Loucy (cell line): ENCODE measurements around the gene SLC4A9.

ENCODE experiments used
- H2AFZ ChIP-seq: fragments of 200-600 bp; sonication (generic); 2 replicates; pipeline ENCODE4 v1.6.0; 2016; ENCODE audit warnings: antibody characterized with exemption, mild to moderate bottlenecking, low read length, moderate library complexity
- H3F3A ChIP-seq: fragments of 200-600 bp; 2 replicates; pipeline ENCODE4 v1.6.0; 2016; ENCODE audit warnings: antibody characterized with exemption, low read depth, mild to moderate bottlenecking
- H3K27me3 ChIP-seq: fragments of 200-600 bp; sonication (generic); 2 replicates; pipeline ENCODE4 v1.6.1; 2014; ENCODE audit warnings: low read length, mild to moderate bottlenecking; ENCODE audit not compliant: insufficient read depth, poor library complexity, severe bottlenecking
- H3K36me3 ChIP-seq: fragments of 200-600 bp; sonication (generic); 2 replicates; pipeline ENCODE4 v1.6.1; 2016; ENCODE audit warnings: low read length; ENCODE audit not compliant: insufficient read depth
- H3K4me1 ChIP-seq: fragments of 200-600 bp; sonication (generic); 2 replicates; pipeline ENCODE4 v1.5.1; 2014; ENCODE audit warnings: low read length, mild to moderate bottlenecking; ENCODE audit not compliant: insufficient read depth, poor library complexity, severe bottlenecking
- H3K4me2 ChIP-seq: fragments of 200-600 bp; sonication (generic); 2 replicates; pipeline ENCODE4 v1.6.0; 2014; ENCODE audit warnings: antibody characterized with exemption, low read length, low read depth, mild to moderate bottlenecking; ENCODE audit not compliant: poor library complexity, severe bottlenecking
- H3K4me3 ChIP-seq: fragments of 200-600 bp; sonication (generic); 2 replicates; pipeline ENCODE4 v1.5.1; 2014; ENCODE audit warnings: low read length, mild to moderate bottlenecking, mixed read lengths; ENCODE audit not compliant: poor library complexity, severe bottlenecking
- H3K79me2 ChIP-seq: fragments of 200-600 bp; sonication (generic); 2 replicates; pipeline ENCODE4 v1.6.1; 2014; ENCODE audit warnings: low read length; ENCODE audit not compliant: insufficient read depth
- H3K9ac ChIP-seq: fragments of 200-600 bp; sonication (generic); 2 replicates; pipeline ENCODE4 v1.6.0; 2014; ENCODE audit warnings: mild to moderate bottlenecking, low read depth, low read length, moderate library complexity; ENCODE audit not compliant: poor library complexity, severe bottlenecking
- H3K9me2 ChIP-seq: fragments of 200-600 bp; sonication (generic); replicated peaks from 2 replicates; pipeline ENCODE4 v1.6.1; 2016; ENCODE audit warnings: low read depth, low read length, mixed read lengths
- H3K9me3 ChIP-seq: fragments of 200-600 bp; sonication (generic); 2 replicates; pipeline ENCODE4 v1.6.1; 2014; ENCODE audit warnings: mild to moderate bottlenecking, antibody characterized with exemption, low read length, low read depth; ENCODE audit not compliant: insufficient read depth
- H4K20me1 ChIP-seq: fragments of 200-600 bp; sonication (generic); 2 replicates; pipeline ENCODE4 v1.6.0; 2014; ENCODE audit warnings: antibody characterized with exemption, low read length, mild to moderate bottlenecking; ENCODE audit not compliant: insufficient read depth, poor library complexity, severe bottlenecking
- CTCF ChIP-seq: fragments of 200-600 bp; sonication (generic); conservative IDR thresholded peaks from 2 replicates; pipeline ENCODE4 v1.5.1; 2014; ENCODE audit warnings: mild to moderate bottlenecking, antibody characterized with exemption, low read length
- EZH2phosphoT487 ChIP-seq: fragments of 200-600 bp; IDR thresholded peaks from 2 replicates; pipeline ENCODE4 v1.6.1; 2018; ENCODE audit warnings: antibody characterized with exemption, mild to moderate bottlenecking, moderate library complexity, borderline replicate concordance

The SLC4A9 gene

DNA sequence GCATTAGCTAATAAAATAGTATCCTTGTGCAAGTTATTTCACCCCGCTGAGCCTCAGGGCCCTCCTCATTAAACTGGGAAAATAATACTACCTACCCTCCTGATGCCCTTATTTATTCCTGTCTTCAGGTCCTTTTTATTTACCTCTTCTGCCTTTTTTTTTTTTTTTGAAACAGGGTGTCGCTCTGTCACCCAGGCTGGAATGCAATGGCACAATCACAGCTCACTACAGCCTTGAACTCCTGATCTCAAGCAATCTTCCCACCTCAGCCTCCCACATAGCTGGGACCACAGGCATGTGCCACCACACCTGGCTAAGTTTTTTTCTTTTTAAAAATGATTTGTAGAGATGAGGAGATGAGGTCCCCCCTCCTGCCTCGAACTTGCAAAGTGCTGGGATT lies 34.5 kb upstream of the SLC4A9 start:
- Histone ChIP-seq H3K4me2 (no peak overlapping the region), H2AFZ (no peak overlapping the region), H3K9ac (no peak overlapping the region), H3K4me3 (no peak overlapping the region), H3K36me3 (no peaks in the 10 kb centered on the region), H3K9me3 (no peaks in the 10 kb centered on the region), H4K20me1 (no peaks in the 10 kb centered on the region), H3K4me1 (no peaks in the 10 kb centered on the region), H3K79me2 (no peaks in the 10 kb centered on the region), H3K9me2 (no peaks in the 10 kb centered on the region), H3F3A (no peaks in the 10 kb centered on the region), H3K27me3 (no peaks in the 10 kb centered on the region)
- TF ChIP-seq EZH2phosphoT487 (no peak), CTCF (no peak)

GRCh38 chr5:140327589-140327988 lies 32.4 kb upstream of the SLC4A9 start:
- Histone ChIP-seq H3K36me3 (no peaks in the 10 kb centered on the region), H3K79me2 (no peaks in the 10 kb centered on the region), H3K27me3 (no peaks in the 10 kb centered on the region), H3K4me2 (no peak overlapping the region), H3K9me3 (no peaks in the 10 kb centered on the region), H3K4me1 (no peaks in the 10 kb centered on the region), H4K20me1 (no peaks in the 10 kb centered on the region), H3F3A (no peaks in the 10 kb centered on the region), H3K9ac (no peak overlapping the region), H3K4me3 (no peak overlapping the region), H2AFZ (no peak overlapping the region), H3K9me2 (no peaks in the 10 kb centered on the region)
- TF ChIP-seq EZH2phosphoT487 (no peak), CTCF (no peak)

GRCh38 chr5:140328036-140328764 lies 31.8 kb upstream of the SLC4A9 start:
- Histone ChIP-seq H2AFZ (no peak overlapping the region), H3K36me3 (no peaks in the 10 kb centered on the region), H3K9me2 (no peaks in the 10 kb centered on the region), H3K4me2 (no peak overlapping the region), H3K4me3 (no peak overlapping the region), H3K9ac (no peak overlapping the region), H3K9me3 (no peaks in the 10 kb centered on the region), H3K27me3 (no peaks in the 10 kb centered on the region), H4K20me1 (no peaks in the 10 kb centered on the region), H3K79me2 (no peaks in the 10 kb centered on the region), H3F3A (no peaks in the 10 kb centered on the region), H3K4me1 (no peaks in the 10 kb centered on the region)
- TF ChIP-seq EZH2phosphoT487 (no peak), CTCF (no peak)
